Measurements from ENCODE around the gene SERPINA1.

GRCh38 chr14:94367347-94368242 is 20.8 kb downstream of the SERPINA1 start:
- TF ChIP-seq CTCF (conservative IDR thresholded peaks at IDR 0.05) (no peak), EZH2 (IDR thresholded peaks at IDR 0.05; ENCODE audit: low read depth) (no peak)

All from PC-9 (cell line).